IPS DF 6.9 (cell line): ENCODE measurements around the gene MEGF10.

Experiments
- DNase-seq: peaks from one replicate; pipeline ENCODE4 v3.0.0-alpha.2; 2013; ENCODE audit warnings: low read depth, low spot score
- H3K27ac ChIP-seq: one replicate; pipeline ENCODE4 v1.5.1; 2013; ENCODE audit warnings: low read length, control low read depth
- H3K27me3 ChIP-seq: 2 replicates; pipeline ENCODE4 v1.6.1; 2013; ENCODE audit warnings: mild to moderate bottlenecking, low read length; ENCODE audit not compliant: control insufficient read depth, insufficient read depth
- H3K36me3 ChIP-seq: 2 replicates; pipeline ENCODE4 v1.6.1; 2013; ENCODE audit warnings: low read length; ENCODE audit not compliant: control insufficient read depth, insufficient read depth
- H3K4me1 ChIP-seq: 2 replicates; pipeline ENCODE4 v1.6.1; 2013; ENCODE audit warnings: low read length; ENCODE audit not compliant: control insufficient read depth, insufficient read depth
- H3K4me3 ChIP-seq: 2 replicates; pipeline ENCODE4 v1.5.1; 2013; ENCODE audit warnings: mild to moderate bottlenecking, low read length
- H3K9me3 ChIP-seq: 2 replicates; pipeline ENCODE4 v1.6.1; 2013; ENCODE audit warnings: low read length, inconsistent platforms; ENCODE audit not compliant: control insufficient read depth, insufficient read depth
- WGBS: extraction: QIAGEN DNeasy Blood & Tissue Kit; methylation state at CpG from one replicate; pipeline ENCODE4 v1.1.7; 2013; ENCODE audit warnings: mixed read lengths, missing lambda C conversion rate; ENCODE audit not compliant: insufficient read length, insufficient coverage; 5-methylcytosine and 5-hydroxymethylcytosine counted together

MEGF10 gene

GRCh38 chr5:127450046-127450445 lies 159.4 kb downstream of the MEGF10 start:
- Histone ChIP-seq H3K27ac (no peak overlapping the region), H3K9me3 (no peaks in the 10 kb centered on the region), H3K36me3 (peaks cover 7% of the 10 kb centered on the region; the same call in 1 of the 2 replicates), H3K4me1 (no peaks in the 10 kb centered on the region), H3K4me3 (no peak overlapping the region), H3K27me3 (no peaks in the 10 kb centered on the region)
- WGBS = no CpG with 5 or more reads among the region's 3 CpGs
- no peak for DNase-seq

GRCh38 chr5:127451096-127451495 lies 160.5 kb downstream of the MEGF10 start:
- no peaks in the 10 kb centered on the region for H3K4me1 ChIP-seq
- no peak overlapping the region for H3K27ac ChIP-seq
- 0 out of 2 replicates have a peak, but pooled peaks cover 7% of the 10 kb centered on the region for H3K36me3 ChIP-seq
- H3K27me3 ChIP-seq = no peaks in the 10 kb centered on the region
- no peaks in the 10 kb centered on the region for H3K9me3 ChIP-seq
- H3K4me3 ChIP-seq = no peak overlapping the region
- WGBS = no CpG with 5 or more reads among the region's 4 CpGs
- DNase-seq = no peak

GRCh38 chr5:127452626-127453025 lies 162.0 kb downstream of the MEGF10 start:
- H3K36me3 ChIP-seq = 0 out of 2 replicates have a peak, but pooled peaks cover 7% of the 10 kb centered on the region
- no peaks in the 10 kb centered on the region for H3K27me3 ChIP-seq
- no peaks in the 10 kb centered on the region for H3K9me3 ChIP-seq
- H3K4me1 ChIP-seq = no peaks in the 10 kb centered on the region
- WGBS = no CpG with 5 or more reads among the region's 4 CpGs
- H3K27ac ChIP-seq = no peak overlapping the region
- DNase-seq = no peak
- no peak overlapping the region for H3K4me3 ChIP-seq

GRCh38 chr5:127471211-127471610 lies 180.6 kb downstream of the MEGF10 start:
- Histone ChIP-seq H3K4me1 (no peaks in the 10 kb centered on the region), H3K4me3 (no peak overlapping the region), H3K27ac (no peak overlapping the region), H3K9me3 (no peaks in the 10 kb centered on the region), H3K36me3 (no peaks in the 10 kb centered on the region), H3K27me3 (no peaks in the 10 kb centered on the region)
- WGBS = no CpG with 5 or more reads among the region's 2 CpGs
- no peak for DNase-seq

- DNase-seq = no peak
- Histone ChIP-seq H3K27me3 (no peaks in the 10 kb centered on the region), H3K4me3 (no peak overlapping the region), H3K4me1 (no peaks in the 10 kb centered on the region), H3K9me3 (no peaks in the 10 kb centered on the region), H3K36me3 (no peaks in the 10 kb centered on the region), H3K27ac (no peak overlapping the region)
- WGBS = no CpG with 5 or more reads among the region's 3 CpGs
Observed at GRCh38 chr5:127472700-127473099, 182.1 kb downstream of the MEGF10 start.

GRCh38 chr5:127486471-127486870 lies 195.9 kb downstream of the MEGF10 start:
- H3K4me3 ChIP-seq = no peak overlapping the region
- H3K9me3 ChIP-seq = no peaks in the 10 kb centered on the region
- no CpG with 5 or more reads among the region's 4 CpGs for WGBS
- H3K36me3 ChIP-seq = no peaks in the 10 kb centered on the region
- no peak overlapping the region for H3K27ac ChIP-seq
- no peaks in the 10 kb centered on the region for H3K27me3 ChIP-seq
- no peaks in the 10 kb centered on the region for H3K4me1 ChIP-seq
- DNase-seq = no peak

- Histone ChIP-seq H3K4me3 (no peak overlapping the region), H3K27ac (no peak overlapping the region), H3K27me3 (no peaks in the 10 kb centered on the region), H3K9me3 (no peaks in the 10 kb centered on the region), H3K4me1 (no peaks in the 10 kb centered on the region), H3K36me3 (no peaks in the 10 kb centered on the region)
- WGBS = no CpG with 5 or more reads among the region's 3 CpGs
- DNase-seq = no peak
Observed at GRCh38 chr5:127492854-127493738, 202.5 kb downstream of the MEGF10 start.

- no CpG with 5 or more reads among the region's 1 CpG for WGBS
- H3K4me3 ChIP-seq = no peak overlapping the region
- no peaks in the 10 kb centered on the region for H3K4me1 ChIP-seq
- H3K9me3 ChIP-seq = no peaks in the 10 kb centered on the region
- H3K27me3 ChIP-seq = no peaks in the 10 kb centered on the region
- no peak overlapping the region for H3K27ac ChIP-seq
- no peaks in the 10 kb centered on the region for H3K36me3 ChIP-seq
- no peak for DNase-seq
Observed at GRCh38 chr5:127498548-127498947, 208.0 kb downstream of the MEGF10 start.

GRCh38 chr5:127505905-127506304 lies 215.3 kb downstream of the MEGF10 start:
- Histone ChIP-seq H3K36me3 (no peaks in the 10 kb centered on the region), H3K9me3 (no peaks in the 10 kb centered on the region), H3K4me1 (no peaks in the 10 kb centered on the region), H3K27me3 (no peaks in the 10 kb centered on the region), H3K4me3 (no peak overlapping the region), H3K27ac (no peak overlapping the region)
- DNase-seq = no peak
- 100% methylated on average over 1 of the region's 2 CpGs for WGBS

GRCh38 chr5:127506616-127507015 lies 216.0 kb downstream of the MEGF10 start:
- Histone ChIP-seq H3K27ac (no peak overlapping the region), H3K9me3 (no peaks in the 10 kb centered on the region), H3K4me1 (no peaks in the 10 kb centered on the region), H3K4me3 (no peak overlapping the region), H3K36me3 (no peaks in the 10 kb centered on the region), H3K27me3 (no peaks in the 10 kb centered on the region)
- no CpG with 5 or more reads among the region's 6 CpGs for WGBS
- DNase-seq = no peak
